Activated CD4-positive, alpha-beta T cell treated with anti-CD3 and anti-CD28 coated beads, Interleukin-2, amount 50 U/mL, for 1 hour (primary cell): ENCODE data around the gene EML4.
"Not testable (repeated sequence)": the region's sequence is repeated elsewhere in the genome, so short reads cannot be mapped to it uniquely, and the experiment has no call there.

Source experiments
- DNase-seq: peaks from one replicate; pipeline ENCODE4 v3.0.0-alpha.2; 2020

Gene EML4

DNA sequence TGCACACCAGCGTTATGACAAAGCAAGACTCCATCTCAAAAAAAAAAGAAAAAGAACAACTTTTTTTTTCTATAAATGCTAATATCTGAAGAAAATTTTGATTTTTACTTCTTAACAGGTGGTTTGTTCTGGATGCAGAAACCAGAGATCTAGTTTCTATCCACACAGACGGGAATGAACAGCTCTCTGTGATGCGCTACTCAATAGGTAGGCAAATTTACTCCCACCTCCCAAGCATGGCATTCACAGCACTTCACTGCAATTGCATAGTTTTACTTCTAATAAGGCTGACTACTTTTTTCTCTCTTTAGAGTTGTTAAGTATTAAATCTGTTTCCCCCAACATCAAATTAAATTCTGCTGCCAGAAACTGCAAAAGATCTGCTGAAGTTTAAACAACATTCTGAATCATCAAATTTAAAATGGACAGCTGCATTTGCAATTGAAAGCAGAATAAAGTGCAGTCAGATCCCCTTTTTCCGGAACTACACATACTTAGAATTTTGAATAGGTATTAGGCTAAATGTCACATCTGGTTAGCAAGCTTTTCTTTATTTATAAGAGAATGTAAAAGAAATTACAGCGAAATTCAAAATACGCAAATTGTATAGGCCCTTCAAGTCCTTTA lies 146.8 kb downstream of the EML4 start:
- DNase-seq: no peak

GRCh38 chr2:42316910-42317309 lies 147.8 kb downstream of the EML4 start:
- no peak for DNase-seq

- no peak for DNase-seq
Measured at GRCh38 chr2:42317486-42317885, 148.3 kb downstream of the EML4 start.

DNA sequence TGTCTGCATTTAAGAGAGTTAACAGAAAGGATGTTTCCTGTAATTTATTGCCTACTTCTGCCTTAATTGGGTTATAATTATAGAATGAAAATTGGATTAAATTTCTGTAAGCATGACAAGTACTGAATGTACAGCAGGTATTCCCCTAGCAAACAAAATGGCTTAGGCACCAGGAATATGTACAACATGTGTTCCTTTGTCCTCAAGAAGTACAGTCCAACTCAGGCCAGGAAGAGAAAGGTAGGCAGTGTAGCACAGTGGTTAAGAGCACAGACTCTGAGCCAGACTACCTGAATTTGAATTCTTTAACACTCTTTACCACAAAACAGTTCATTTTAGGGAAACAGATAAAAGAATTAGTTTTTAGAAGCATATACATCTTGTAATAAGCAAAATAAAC lies 148.8 kb downstream of the EML4 start:
- no peak for DNase-seq

DNA sequence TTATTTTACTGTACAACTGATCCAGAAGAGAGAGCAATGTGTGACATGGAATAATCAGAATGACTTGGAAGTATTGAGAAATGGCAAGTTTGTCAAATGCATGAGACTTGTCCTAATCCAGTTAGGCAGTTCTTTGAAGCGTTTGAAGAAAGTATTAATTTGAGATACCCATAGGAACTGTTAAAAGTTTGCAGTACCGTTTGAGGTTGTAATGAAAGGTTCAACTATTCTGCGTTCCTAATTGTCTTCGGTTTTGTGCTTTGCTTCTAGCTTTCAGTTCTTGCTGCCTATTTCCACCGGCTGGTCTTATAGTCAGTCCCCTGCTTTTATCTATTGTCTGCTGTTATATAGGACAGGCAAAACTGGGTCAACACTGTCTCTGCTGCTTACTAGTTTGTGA lies 150.1 kb downstream of the EML4 start:
- DNase-seq: no peak

DNA sequence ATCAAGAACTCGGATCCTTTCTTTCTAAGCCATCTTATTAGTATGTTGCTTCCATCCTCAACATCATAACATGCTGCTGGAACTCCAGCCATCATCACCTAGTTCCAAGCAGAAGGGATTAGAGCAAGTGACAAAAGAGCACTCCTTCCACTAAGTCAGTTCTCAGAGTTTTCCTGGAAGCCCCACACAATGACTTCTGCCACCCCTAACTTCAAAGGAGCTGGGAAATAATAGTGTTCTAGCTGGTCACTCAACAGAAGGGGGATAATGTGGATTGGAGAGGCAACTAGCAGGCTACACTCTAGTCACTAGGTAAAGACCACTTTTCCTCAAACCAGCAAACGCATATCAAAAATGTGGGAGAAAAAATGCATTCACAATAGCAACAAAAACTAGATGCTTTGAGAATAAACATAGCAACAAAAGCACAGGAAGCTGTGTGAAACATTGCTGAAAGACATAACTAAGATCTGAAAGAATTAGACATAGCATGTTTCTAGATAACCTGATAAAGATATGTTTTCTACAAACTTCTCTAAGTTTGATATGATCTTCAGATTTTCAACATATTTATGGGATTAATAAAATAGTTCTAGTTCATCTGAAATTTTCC lies 152.4 kb downstream of the EML4 start:
- DNase-seq: no peak

DNA sequence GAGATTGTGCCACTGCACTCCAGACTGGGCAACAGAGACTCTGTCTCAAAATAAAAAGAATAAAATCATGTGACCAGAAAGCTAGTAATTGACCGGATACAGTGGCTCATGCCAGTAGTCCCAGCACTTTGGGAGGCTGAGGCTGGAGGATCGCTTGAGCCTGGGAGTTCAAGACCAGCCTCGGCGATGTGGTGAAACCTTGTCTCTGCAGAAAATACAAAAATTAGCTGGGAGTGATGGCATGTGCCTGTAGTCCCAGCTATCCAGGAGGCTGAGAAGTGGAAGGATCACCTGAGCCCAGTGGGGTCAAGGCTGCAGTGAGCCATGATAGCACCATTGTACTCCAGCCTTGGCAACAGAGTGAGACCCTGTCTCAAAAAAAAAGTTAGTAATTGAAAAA lies 155.1 kb downstream of the EML4 start:
- no peak for DNase-seq

DNA sequence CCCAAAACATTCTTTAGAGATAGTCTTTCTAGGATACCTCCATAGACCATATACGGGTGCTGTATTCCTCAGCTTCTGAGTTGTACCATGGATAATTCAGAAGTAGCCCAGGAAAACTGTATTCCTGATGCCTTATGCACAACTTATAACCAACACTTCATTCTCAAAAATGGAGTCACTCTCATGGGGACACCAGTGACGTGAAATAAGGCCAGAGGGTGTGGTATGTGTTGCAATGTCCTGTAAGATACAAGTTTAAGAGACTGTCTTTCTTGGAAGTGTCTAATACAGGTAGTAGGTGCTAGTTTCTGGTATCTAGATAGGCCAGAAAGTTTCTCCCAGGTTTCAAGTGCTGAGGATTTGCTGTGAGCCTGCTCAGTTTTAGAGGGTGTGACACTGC lies 155.8 kb downstream of the EML4 start:
- no peak for DNase-seq

GRCh38 chr2:42325609-42326008 lies 156.5 kb downstream of the EML4 start:
- DNase-seq: no peak

DNA sequence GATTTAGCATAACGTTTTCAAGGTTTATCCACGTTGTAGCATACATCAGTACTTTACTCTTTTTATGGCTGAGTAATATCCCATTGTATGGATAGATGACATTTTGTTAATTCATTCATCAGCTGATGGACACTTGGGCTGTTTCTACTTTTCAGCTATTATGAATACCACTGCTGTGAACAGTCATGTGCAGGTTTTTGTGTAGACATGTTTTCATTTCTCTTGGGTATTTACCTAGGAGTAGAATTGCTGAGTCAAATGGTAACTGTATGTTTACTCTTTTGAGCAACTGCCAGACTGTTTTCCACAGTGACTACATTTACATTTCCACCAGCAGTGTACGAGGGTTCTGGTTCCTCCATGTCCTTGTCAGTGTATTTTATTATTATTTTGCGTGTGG lies 158.0 kb downstream of the EML4 start:
- no peak for DNase-seq

DNA sequence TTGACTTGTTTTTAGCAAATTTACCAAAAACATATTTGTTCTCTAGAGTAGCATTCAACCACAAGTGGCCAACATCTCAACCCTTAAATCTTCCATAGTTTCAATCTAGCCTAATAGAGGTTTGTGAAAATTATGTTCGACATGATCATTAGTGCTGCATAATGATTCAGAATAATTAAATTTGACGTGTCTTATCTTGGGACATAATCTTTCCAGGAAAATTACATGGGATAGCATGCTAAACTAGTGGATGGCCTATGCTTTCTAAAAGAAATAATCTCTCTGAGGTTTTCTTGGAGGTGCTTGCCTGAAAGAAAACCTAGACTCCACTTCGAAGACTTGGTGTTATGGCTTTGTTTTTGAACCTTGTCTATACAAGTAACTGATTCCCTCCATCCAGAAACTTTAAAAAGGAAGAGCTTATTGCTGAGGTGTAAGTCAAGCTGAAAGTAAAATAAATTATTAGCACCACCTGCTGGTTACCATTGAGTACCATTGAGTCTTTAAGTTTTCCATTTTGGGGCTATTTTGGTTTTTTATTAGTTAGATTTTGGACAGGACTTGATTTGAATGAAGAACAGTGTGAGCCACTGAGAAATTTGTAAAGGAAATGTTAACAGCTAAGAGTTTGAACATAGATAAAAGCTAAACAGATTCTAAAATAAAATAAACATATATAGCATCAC lies 159.1 kb downstream of the EML4 start:
- no peak for DNase-seq

- no peak for DNase-seq
Measured at GRCh38 chr2:42328923-42329322, 159.8 kb downstream of the EML4 start.

- DNase-seq: no peak
Measured at GRCh38 chr2:42329736-42330135, 160.6 kb downstream of the EML4 start.

DNA sequence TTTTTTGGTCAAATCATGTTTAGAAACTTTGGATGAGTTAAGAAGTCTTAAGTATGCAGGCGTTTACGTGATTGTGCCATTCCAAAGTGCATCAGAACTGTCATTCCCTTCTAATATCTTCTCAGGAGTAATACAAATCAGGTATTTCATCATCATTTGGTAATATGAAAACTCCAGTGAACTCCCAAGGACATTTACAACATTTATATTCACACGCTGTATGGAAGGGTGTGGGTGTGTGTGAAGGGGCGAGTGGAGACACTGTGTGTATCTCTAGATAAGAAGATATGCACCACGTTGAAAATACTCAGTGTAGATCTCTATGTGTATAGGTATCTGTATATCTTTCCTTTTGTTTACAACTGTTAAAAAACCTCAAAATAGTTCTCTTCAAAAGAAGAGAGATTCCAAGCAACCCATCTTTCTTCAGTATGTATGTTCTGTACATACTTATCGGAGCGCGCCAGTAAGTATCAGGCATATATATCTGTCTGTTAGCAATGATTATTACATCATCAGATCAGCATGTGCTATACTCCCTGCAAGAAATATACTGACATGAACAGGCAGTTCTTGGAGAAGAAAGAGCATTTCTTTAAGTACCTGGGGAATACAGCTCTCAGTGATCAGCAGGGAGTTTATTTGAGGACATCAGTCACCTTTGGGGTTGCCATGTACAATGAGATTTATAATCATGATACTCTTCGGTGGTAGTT lies 162.6 kb downstream of the EML4 start:
- DNase-seq: no peak

DNA sequence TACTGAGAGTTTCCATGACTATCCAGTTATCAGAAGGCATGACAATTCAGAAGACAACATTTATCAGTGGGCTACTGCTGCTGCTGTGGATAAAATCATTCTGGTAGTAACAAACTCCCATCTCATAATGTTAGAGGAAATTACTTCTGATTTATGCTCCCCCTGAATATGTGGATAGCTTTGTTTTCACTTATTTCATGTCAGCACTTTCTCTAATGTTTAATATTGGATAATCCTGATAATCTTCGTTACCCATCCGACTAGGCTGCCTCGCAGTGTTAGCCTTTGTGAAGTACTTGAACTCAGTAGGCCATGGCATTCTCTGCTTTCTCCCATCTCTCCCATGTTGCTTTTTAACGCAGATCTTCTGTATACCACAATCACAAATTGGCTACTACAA lies 163.4 kb downstream of the EML4 start:
- DNase-seq: no peak

- DNase-seq: no peak
Measured at GRCh38 chr2:42333579-42333978, 164.4 kb downstream of the EML4 start.

DNA sequence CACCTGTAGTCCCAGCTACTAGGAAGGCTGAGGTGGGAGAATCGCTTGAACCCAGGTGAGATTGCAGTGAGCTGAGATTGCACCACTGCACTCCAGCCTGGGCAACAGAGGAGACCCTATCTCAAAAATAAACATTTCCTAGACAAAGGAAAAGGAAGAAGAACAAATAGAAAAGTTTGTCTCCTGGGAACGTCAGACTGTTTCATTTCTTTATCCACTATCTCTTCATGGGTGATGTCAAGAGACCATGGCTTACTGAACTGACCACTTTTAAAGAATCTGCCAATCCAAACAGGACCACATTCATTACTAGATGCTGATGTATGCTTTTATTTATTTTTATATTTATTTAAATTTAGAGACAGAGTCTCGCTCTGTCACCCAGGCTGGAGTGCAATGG lies 165.1 kb downstream of the EML4 start:
- DNase-seq: no peak

- not testable (repeated sequence) for DNase-seq
Measured at GRCh38 chr2:42334865-42335264, 165.7 kb downstream of the EML4 start.

- no peak for DNase-seq
Measured at GRCh38 chr2:42335514-42336104, 166.5 kb downstream of the EML4 start.

GRCh38 chr2:42336361-42336965 lies 167.3 kb downstream of the EML4 start:
- DNase-seq: no peak

- DNase-seq: no peak
Measured at GRCh38 chr2:42337356-42337820, 168.2 kb downstream of the EML4 start.

- no peak for DNase-seq
Measured at GRCh38 chr2:42337846-42338566, 168.9 kb downstream of the EML4 start.
